Endothelial cell (in vitro differentiated cells): Measurements from ENCODE around the gene CLDN5. TPM values are rescaled to one million over a fixed set of nuclear protein-coding genes. Genes with fewer than 3 reads are reported as not detected.

Experiments used
- DNase-seq: peaks from one replicate; pipeline ENCODE4 v3.0.0; 2021; ENCODE audit warnings: low spot score
- H3K27ac Mint-ChIP-seq: one replicate; pipeline ENCODE4 v1.8.0; 2021; ENCODE audit warnings: mixed read lengths, inconsistent platforms; ENCODE audit not compliant: unreplicated experiment
- H3K27me3 Mint-ChIP-seq: one replicate; pipeline ENCODE4 v1.8.0; 2021; ENCODE audit warnings: mild to moderate bottlenecking, moderate library complexity, mixed read lengths, inconsistent platforms; ENCODE audit not compliant: unreplicated experiment
- H3K36me3 Mint-ChIP-seq: one replicate; pipeline ENCODE4 v1.8.0; 2021; ENCODE audit warnings: mild to moderate bottlenecking, low read depth, mixed read lengths, inconsistent platforms; ENCODE audit not compliant: unreplicated experiment
- H3K4me1 Mint-ChIP-seq: one replicate; pipeline ENCODE4 v1.8.0; 2021; ENCODE audit warnings: mild to moderate bottlenecking, mixed read lengths, inconsistent platforms; ENCODE audit not compliant: unreplicated experiment
- H3K4me3 Mint-ChIP-seq: one replicate; pipeline ENCODE4 v1.8.0; 2021; ENCODE audit warnings: mild to moderate bottlenecking, mixed read lengths, inconsistent platforms; ENCODE audit not compliant: unreplicated experiment
- H3K9me3 Mint-ChIP-seq: one replicate; pipeline ENCODE4 v1.8.0; 2021; ENCODE audit warnings: mixed read lengths, inconsistent platforms; ENCODE audit not compliant: unreplicated experiment
- total RNA-seq: library from RNA; stranded (reverse); fragmentation: NEBNext Ultra II Directional; extraction: Animal tissue kit (Norgen Biotek cat#: 25700); gene quantifications from one replicate; pipeline ENCODE4 v1.2.1, GENCODE V29; 2021; ENCODE audit not compliant: unreplicated experiment
- TF ChIP-seq, protein P1 (sequence below): fragments of 200-600 bp; sonication (generic); IDR thresholded peaks from one replicate; pipeline ENCODE4 v1.5.0; 2021; ENCODE audit warnings: antibody characterized with exemption; ENCODE audit not compliant: unreplicated experiment

The CLDN5 gene
- total RNA-seq, 1 donor from 2014 or later = 108 TPM

DNA sequence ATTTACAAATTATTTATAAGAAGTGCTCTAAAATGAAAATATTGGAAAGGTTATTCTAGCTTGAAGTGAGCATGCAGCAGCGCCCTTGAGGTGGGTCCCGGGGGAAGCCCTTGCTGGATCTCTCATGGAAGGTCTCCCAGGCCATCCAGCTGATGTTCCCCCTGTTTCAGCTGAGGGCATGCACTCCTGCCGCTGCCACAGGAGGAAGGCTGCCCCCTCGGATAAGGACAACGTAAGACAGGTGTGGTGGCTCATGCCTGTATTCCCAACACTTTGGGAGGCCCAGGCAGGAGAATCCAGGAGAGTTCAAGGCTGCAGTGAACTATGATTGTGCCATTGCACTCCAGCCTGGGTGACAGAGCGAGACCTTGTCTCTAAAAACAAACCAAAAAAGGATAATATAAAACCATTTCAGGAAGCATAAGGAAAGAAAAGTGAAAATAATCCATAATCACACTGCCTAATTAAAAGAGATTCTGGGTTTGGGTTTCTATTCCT is 29.5 kb downstream of the CLDN5 start:
- no peak for DNase-seq
- Mint-ChIP-seq H3K4me1 (no peaks in the 10 kb centered on the region), H3K9me3 (no peaks in the 10 kb centered on the region), H3K27ac (no peak overlapping the region), H3K27me3 (peaks cover 2% of the 10 kb centered on the region), H3K36me3 (no peaks in the 10 kb centered on the region), H3K4me3 (no peak overlapping the region)
- TF ChIP-seq, protein P1, sequence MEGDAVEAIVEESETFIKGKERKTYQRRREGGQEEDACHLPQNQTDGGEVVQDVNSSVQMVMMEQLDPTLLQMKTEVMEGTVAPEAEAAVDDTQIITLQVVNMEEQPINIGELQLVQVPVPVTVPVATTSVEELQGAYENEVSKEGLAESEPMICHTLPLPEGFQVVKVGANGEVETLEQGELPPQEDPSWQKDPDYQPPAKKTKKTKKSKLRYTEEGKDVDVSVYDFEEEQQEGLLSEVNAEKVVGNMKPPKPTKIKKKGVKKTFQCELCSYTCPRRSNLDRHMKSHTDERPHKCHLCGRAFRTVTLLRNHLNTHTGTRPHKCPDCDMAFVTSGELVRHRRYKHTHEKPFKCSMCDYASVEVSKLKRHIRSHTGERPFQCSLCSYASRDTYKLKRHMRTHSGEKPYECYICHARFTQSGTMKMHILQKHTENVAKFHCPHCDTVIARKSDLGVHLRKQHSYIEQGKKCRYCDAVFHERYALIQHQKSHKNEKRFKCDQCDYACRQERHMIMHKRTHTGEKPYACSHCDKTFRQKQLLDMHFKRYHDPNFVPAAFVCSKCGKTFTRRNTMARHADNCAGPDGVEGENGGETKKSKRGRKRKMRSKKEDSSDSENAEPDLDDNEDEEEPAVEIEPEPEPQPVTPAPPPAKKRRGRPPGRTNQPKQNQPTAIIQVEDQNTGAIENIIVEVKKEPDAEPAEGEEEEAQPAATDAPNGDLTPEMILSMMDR = no peak

DNA sequence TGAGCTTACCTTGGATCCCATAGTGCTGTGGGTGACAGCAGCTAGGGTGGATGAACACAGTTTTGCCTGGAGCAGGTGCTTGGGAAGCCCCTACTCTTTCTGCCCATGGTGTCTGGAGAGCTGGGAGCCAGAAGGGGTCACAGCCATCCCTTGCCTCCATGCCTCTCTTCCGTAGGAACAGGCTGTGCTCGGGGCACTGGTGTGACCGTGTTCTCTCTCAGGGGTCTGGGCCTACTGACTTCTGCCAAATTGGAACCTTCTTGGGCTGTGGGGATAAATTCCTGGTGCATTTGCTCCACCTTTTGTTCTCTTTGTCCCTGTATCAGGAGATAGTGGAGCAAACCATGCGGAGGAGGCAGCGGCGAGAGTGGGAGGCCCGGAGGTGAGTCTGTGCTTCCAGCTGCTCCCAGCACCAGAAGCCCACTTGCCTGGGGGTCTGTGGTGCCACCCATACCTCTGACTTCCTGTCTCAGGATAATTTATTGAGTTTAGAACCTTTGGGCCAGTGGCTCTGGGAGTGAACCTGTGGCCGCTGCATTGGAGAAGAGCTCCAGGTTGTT is 30.1 kb downstream of the CLDN5 start:
- no peak for DNase-seq
- Mint-ChIP-seq H3K36me3 (no peaks in the 10 kb centered on the region), H3K4me3 (no peak overlapping the region), H3K9me3 (no peaks in the 10 kb centered on the region), H3K4me1 (no peaks in the 10 kb centered on the region), H3K27me3 (no peaks in the 10 kb centered on the region), H3K27ac (no peak overlapping the region)
- TF ChIP-seq, protein P1 = no peak

DNA sequence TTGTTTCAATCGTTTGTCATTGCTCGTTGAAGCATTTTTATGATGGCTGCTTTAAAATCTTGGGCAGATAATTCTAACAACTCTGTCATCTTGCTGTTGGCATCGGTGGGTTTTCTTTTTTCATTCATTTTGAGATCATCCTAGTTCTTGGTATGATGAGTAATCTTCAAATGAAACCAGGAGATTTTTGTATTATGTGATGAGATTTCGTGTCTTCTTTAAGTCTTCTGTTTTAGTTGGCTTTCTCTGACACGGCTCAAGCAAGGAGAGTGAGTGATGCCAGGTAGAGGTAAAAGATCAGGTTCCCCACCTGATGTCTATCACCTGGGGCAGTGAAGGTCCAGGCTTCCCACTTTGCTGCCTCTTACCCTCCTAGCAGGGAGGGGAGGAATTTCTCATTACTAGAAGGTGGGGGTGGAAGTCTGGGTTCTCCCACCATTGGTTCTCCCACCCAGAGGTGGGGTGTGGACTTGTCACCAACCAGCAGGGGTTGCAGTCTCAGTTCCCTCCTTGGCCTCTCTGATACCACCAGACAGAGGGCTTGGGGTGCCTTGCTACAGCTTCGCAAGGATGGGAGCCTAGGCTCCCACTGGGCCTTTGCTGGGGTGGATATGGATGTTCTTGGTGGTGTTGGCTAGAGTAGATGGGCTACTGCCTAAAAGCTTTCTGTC is 31.6 kb downstream of the CLDN5 start:
- Mint-ChIP-seq H3K4me3 (no peak overlapping the region), H3K27ac (no peak overlapping the region), H3K9me3 (no peaks in the 10 kb centered on the region), H3K36me3 (no peaks in the 10 kb centered on the region), H3K4me1 (no peaks in the 10 kb centered on the region), H3K27me3 (no peaks in the 10 kb centered on the region)
- TF ChIP-seq, protein P1 = no peak
- no peak for DNase-seq

DNA sequence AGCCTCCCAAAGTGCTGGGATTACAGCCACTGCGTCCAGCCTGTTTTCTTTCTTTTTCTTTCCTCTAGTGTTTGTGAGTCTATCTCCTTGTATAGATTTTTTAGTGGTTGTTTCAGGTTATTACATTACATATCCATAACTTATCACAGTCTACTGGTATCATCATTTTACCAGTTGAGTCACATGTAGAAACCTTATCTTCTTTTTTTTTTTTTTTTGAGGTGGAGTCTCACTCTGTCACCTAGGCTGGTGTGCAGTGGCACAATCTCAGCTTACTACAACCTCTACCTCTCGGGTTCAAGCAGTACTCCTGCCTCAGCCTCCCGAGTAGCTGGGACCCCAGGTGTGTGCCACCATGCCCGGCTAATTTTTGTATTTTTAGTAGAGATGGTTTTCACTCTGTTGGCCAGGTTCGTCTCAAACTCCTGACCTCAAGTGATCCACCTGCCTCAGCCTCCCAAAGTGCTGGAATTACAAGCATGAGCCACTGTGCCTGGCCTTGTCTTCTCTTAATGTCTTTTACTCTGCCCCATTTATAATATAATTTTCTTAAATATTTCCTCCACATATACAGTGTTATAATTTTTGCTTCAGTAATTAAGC is 33.5 kb downstream of the CLDN5 start:
- Mint-ChIP-seq H3K36me3 (no peaks in the 10 kb centered on the region), H3K9me3 (no peaks in the 10 kb centered on the region), H3K4me1 (no peaks in the 10 kb centered on the region), H3K27ac (no peak overlapping the region), H3K27me3 (no peaks in the 10 kb centered on the region), H3K4me3 (no peak overlapping the region)
- TF ChIP-seq, protein P1 = no peak
- DNase-seq = no peak
